AG04450 (cell line): ENCODE measurements around the gene LENG9. TPM values are rescaled to one million over a fixed set of nuclear protein-coding genes. Genes with fewer than 3 reads are reported as not detected.

Source experiments
- CTCF ChIA-PET: fragments of 300-600, 350-600 bp; formaldehyde crosslinking; extraction: SDS; loops from one replicate; lab custom pipeline; 2022; ENCODE audit warnings: antibody characterized with exemption, inconsistent platforms; lab: Charles Lee
- POLR2A ChIA-PET: fragments of 350-600 bp; formaldehyde crosslinking; extraction: SDS; loops from one replicate; lab custom pipeline; 2021; ENCODE audit warnings: antibody characterized with exemption, inconsistent platforms; lab: Yijun Ruan, JAX
- DNase-seq: peaks from one replicate; pipeline ENCODE4 v3.0.0-alpha.2; 2011; ENCODE audit warnings: low read depth, low spot score
- H3K27ac ChIP-seq: one replicate; pipeline ENCODE4 v1.5.1; 2012; ENCODE audit warnings: low read depth, low read length, control low read depth
- H3K27me3 ChIP-seq: one replicate; pipeline ENCODE4 v1.6.0; 2012; ENCODE audit warnings: low read length; ENCODE audit not compliant: control insufficient read depth, insufficient read depth
- H3K4me3 ChIP-seq: 2 replicates; pipeline ENCODE4 v1.5.1; 2011; ENCODE audit warnings: mild to moderate bottlenecking, low read depth, low read length, control low read depth
- H3K9me3 ChIP-seq: 2 replicates; pipeline ENCODE4 v1.5.1; 2012; ENCODE audit warnings: low read length; ENCODE audit not compliant: control insufficient read depth, insufficient read depth
- CTCF ChIP-seq: IDR thresholded peaks from 2 replicates; pipeline ENCODE4 v1.5.1; 2011; ENCODE audit warnings: low read depth, low read length, control low read depth, inconsistent platforms
- polyA plus RNA-seq: library from polyadenylated mRNA; depleted of rRNA; stranded (reverse); fragments of >200 nt; gene quantifications from 2 replicates; pipeline ENCODE4 v1.2.3, GENCODE V29; 2011

The LENG9 gene
- polyA plus RNA-seq, 1 experiment: 0.63 TPM

DNA sequence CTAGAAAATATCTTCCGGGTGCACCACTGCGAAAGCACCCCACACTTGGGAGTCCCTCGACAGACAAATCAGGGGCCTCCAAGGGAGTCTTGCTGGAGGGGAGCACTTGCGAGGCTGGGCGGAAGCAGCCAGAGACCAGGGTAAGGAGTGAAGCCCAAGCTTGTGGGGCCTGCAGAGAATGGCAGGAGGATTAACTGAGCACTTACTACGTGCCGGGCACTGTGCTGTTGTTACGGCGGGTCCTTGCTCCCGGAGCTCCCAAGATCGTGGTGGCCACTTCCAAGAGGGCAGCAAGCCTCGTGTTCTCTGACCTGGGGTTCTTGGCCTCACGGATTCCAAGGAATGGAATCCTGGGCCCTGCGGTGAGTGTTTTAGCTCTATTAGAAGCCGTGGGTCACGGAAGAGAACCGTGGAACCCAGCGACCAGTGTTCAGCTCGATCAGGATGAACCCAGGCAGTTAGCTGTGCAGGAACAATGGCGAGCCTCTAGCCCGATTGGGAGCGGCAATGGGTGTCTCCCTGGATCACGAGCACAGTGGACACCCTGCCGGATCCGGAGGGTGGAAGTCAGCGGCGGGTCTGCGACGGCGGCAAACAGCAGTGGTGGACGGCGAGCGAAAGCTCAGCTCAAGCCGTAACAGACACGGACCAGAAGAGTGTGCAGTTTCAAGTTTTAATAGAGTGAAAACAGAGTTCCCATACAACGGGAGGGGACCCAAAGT lies 38.8 kb downstream of the LENG9 start:
- TF ChIP-seq CTCF: no peak
- DNase-seq: no peak
- POLR2A ChIA-PET: no interaction called here

DNA sequence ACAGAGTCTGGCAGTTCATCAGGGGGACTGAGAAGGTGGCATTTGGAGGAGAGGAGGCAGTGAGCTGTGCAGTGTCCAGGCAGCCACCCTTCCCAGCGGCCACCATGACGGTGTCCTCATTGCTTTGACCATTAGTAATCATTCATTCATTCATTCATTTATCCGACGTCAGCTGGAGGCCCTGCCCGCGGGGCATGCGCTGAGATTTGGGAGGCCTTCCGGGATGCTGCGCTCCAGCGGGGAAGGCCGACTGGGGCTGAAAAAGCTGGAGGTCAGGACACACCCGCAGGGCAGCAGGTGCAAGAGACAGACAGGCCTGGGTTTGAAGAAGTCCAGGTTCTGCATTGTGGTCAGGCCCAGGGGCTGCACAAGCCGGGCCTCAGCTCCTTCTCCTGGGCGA lies 39.4 kb downstream of the LENG9 start:
- Histone ChIP-seq H3K27ac (no peak overlapping the region), H3K27me3 (peaks cover 33% of the 10 kb centered on the region), H3K9me3 (peaks cover 5% of the 10 kb centered on the region; the same call in 1 of the 2 replicates), H3K4me3 (no peak overlapping the region)
- ChIA-PET CTCF (no interaction called here), POLR2A (no interaction called here)
- no peak for DNase-seq
- no peak for TF ChIP-seq CTCF

More for the DNA sequence above, 38.8 kb downstream of the LENG9 start:
- CTCF ChIA-PET: no interaction called here
- Histone ChIP-seq H3K27ac (no peak overlapping the region), H3K9me3 (peaks cover 5% of the 10 kb centered on the region; the same call in 1 of the 2 replicates), H3K4me3 (no peak overlapping the region), H3K27me3 (peaks cover 33% of the 10 kb centered on the region)

- peaks cover 36% of the 10 kb centered on the region for H3K27me3 ChIP-seq
- no peak overlapping the region for H3K4me3 ChIP-seq
- CTCF ChIA-PET: interaction anchor here (0.8 kb wide), 1 partner anchor 32 kb away, joined by 3 read pairs; no protein-coding TSS in a partner anchor
- no peak for DNase-seq
- no peak overlapping the region for H3K27ac ChIP-seq
- H3K9me3 ChIP-seq: peaks cover 5% of the 10 kb centered on the region; the same call in 1 of the 2 replicates
- POLR2A ChIA-PET: no interaction called here
- TF ChIP-seq CTCF: no peak
Observed at GRCh38 chr19:54422136-54422535, 41.4 kb downstream of the LENG9 start.

GRCh38 chr19:54421521-54421920 lies 42.1 kb downstream of the LENG9 start:
- Histone ChIP-seq H3K9me3 (peaks cover 9% of the 10 kb centered on the region; the same call in 1 of the 2 replicates), H3K4me3 (no peak overlapping the region), H3K27me3 (peaks cover 37% of the 10 kb centered on the region), H3K27ac (no peak overlapping the region)
- POLR2A ChIA-PET: no interaction called here
- no peak for TF ChIP-seq CTCF
- DNase-seq: no peak
- CTCF ChIA-PET: interaction anchor here (0.8 kb wide), 1 partner anchor 31 kb away, joined by 3 read pairs; no protein-coding TSS in a partner anchor

GRCh38 chr19:54421169-54421516 lies 42.4 kb downstream of the LENG9 start:
- CTCF ChIA-PET: interaction anchor here (0.8 kb wide), 1 partner anchor 31 kb away, joined by 3 read pairs; no protein-coding TSS in a partner anchor
- POLR2A ChIA-PET: no interaction called here
- no peak for DNase-seq
- no peak for TF ChIP-seq CTCF
- H3K27ac ChIP-seq: no peak overlapping the region
- peaks cover 9% of the 10 kb centered on the region; the same call in 1 of the 2 replicates for H3K9me3 ChIP-seq
- H3K27me3 ChIP-seq: peaks cover 41% of the 10 kb centered on the region
- H3K4me3 ChIP-seq: no peak overlapping the region
